ENCODE measurements around the gene SCYGR8. TPM values are rescaled to one million over a fixed set of nuclear protein-coding genes. Genes with fewer than 3 reads are reported as not detected.
"Not testable (repeated sequence)": the region's sequence is repeated elsewhere in the genome, so short reads cannot be mapped to it uniquely, and the experiment has no call there.

Gene SCYGR8
- total RNA-seq, 4 donors from 2014 or later, result not detected

DNA sequence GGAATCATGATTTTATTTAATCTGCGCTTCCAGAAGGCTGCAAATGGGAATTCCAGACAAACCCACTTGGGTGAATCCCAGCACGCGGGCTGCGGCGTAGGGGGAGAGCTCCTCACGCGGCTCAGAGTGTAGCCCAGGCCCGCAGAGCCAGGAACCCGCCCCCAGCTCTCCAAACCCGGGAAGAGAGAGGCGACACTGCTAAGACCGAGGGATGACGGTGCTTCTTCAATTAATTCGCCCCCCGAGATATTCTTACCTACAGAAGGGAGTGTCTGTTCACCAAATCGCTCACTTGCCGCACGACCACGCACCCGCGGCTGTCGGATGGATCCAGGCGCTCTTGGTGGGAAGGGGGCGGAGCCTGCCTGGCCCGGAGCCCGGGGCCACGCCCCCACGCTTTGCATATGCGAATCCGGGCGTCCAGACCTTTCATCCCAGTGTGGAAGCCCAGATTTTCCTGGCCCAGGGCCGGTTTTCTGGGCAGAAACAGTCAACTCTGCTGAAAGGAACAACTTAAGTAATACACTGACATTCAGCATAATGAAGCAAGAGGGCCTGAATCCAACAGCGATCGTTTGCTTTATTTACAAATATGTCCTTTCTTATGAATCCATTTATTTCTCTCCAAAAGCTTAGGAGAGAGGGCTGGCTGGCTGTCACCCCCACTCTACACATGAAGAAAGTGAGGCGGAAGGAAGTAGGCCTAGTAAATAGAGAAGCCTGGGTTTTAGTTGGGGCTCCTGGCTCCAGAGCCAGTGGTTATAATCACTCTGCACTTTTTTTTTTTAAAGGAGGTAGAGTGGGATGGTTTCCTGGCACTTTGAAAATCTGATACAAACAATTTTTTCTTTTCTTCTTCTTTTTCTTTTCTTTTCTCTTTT, 27.8 kb upstream of the SCYGR8 start, which contains the start of gene SLC19A3:
Gene SLC19A3, minus strand, starts transcription at position 342 of the 881 bp plus-strand sequence. CDS start 15,710 bp downstream, outside the sequence.
- TF ChIP-seq, protein P1, sequence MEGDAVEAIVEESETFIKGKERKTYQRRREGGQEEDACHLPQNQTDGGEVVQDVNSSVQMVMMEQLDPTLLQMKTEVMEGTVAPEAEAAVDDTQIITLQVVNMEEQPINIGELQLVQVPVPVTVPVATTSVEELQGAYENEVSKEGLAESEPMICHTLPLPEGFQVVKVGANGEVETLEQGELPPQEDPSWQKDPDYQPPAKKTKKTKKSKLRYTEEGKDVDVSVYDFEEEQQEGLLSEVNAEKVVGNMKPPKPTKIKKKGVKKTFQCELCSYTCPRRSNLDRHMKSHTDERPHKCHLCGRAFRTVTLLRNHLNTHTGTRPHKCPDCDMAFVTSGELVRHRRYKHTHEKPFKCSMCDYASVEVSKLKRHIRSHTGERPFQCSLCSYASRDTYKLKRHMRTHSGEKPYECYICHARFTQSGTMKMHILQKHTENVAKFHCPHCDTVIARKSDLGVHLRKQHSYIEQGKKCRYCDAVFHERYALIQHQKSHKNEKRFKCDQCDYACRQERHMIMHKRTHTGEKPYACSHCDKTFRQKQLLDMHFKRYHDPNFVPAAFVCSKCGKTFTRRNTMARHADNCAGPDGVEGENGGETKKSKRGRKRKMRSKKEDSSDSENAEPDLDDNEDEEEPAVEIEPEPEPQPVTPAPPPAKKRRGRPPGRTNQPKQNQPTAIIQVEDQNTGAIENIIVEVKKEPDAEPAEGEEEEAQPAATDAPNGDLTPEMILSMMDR (IDR thresholded peaks at IDR 0.05), result no peak
- peak in 1 of 2 donors; percentile 57 for TF ChIP-seq EP300 (IDR thresholded peaks at IDR 0.05)
- Histone ChIP-seq H3K36me3 (no peaks in the 10 kb centered on the region), H3K9me3 (no peaks in the 10 kb centered on the region), H3K4me1 (peaks cover 0 to 15% (median 0%) of the 10 kb centered on the region in 4 donors), H3K27ac (peak within 1 kb of the TSS; percentile 29 to 84 (median 50)), H3K27me3 (no peaks in the 10 kb centered on the region), H3K4me3 (peak within 1 kb of the TSS; percentile 23 to 48 (median 25))
- 2 to 3% methylated on average over 35 of the region's 35 CpGs for WGBS, 2 donors
- peak; percentile 75 to 84 for DNase-seq (ENCODE audit: low spot score in 2 of 2)

GRCh38 chr2:227719641-227720040, 26.1 kb upstream of the SCYGR8 start:
- 96 to 98% methylated on average over 4 of the region's 4 CpGs for WGBS, 2 donors
- Histone ChIP-seq H3K9me3 (no peaks in the 10 kb centered on the region), H3K27ac (no peak overlapping the region), H3K36me3 (no peaks in the 10 kb centered on the region), H3K4me3 (no peak overlapping the region), H3K4me1 (peaks cover 0 to 15% (median 0%) of the 10 kb centered on the region in 4 donors), H3K27me3 (no peaks in the 10 kb centered on the region)
- DNase-seq (ENCODE audit: low spot score in 2 of 2), result no peak
- no peak for TF ChIP-seq POLR2A (IDR thresholded peaks at IDR 0.05)
- TF ChIP-seq, protein P1 (IDR thresholded peaks at IDR 0.05), result no peak
- TF ChIP-seq EP300 (IDR thresholded peaks at IDR 0.05), result no peak

- H3K36me3 ChIP-seq, result no peaks in the 10 kb centered on the region
- no peaks in the 10 kb centered on the region for H3K27me3 ChIP-seq
- no peaks in the 10 kb centered on the region for H3K9me3 ChIP-seq
- no peak overlapping the region for H3K27ac ChIP-seq
- WGBS, 2 donors, result 88 to 93% methylated on average over 4 of the region's 4 CpGs
- H3K4me1 ChIP-seq, result peaks cover 0 to 15% (median 0%) of the 10 kb centered on the region in 4 donors
- H3K4me3 ChIP-seq, result no peak overlapping the region
- no peak for DNase-seq (ENCODE audit: low spot score in 2 of 2)
- no peak for TF ChIP-seq POLR2A (IDR thresholded peaks at IDR 0.05)
- TF ChIP-seq EP300 (IDR thresholded peaks at IDR 0.05), result no peak
- TF ChIP-seq, protein P1 (IDR thresholded peaks at IDR 0.05), result no peak
Measured at GRCh38 chr2:227720680-227721079, 25.0 kb upstream of the SCYGR8 start.

GRCh38 chr2:227722821-227723220, 22.9 kb upstream of the SCYGR8 start:
- 75 to 81% methylated on average over 7 of the region's 7 CpGs for WGBS, 2 donors
- H3K27ac ChIP-seq; H3K27me3 ChIP-seq; H3K9me3 ChIP-seq; DNase-seq (ENCODE audit: low spot score in 2 of 2); H3K4me3 ChIP-seq; H3K36me3 ChIP-seq; H3K4me1 ChIP-seq: not testable (repeated sequence)

DNA sequence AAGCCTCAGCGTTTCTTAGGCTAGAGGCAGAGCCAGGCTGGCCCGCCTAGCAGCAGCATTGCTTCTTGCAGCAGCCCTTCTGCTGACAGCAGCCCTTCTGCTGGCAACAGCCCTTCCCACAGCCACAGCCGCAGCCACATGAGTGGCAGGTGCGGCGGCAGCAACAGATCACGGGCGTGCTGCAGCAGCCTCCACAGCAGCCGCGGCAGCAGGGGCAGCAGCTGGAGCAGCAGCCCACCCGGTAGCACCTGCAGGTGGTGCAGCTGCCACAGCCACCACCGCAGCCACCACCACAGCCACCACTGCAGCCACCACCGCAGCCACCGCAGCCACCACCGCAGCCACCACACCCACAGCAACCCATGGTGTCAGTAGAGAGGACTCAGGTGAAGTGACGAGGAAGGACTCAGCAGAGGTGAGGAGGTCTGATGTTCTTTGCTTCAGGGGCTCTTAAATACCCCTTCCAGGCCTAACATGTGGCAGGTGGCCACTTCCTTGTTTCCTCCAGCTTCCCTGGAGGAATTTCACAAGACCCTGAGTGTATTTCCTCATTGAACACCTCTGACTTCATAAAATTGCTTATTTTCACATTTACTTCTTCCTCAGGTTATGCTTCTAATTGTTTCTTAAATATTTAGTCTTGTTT, 21.2 kb upstream of the SCYGR8 start, which contains the start of gene SCYGR6:
Gene SCYGR6, minus strand, starts transcription at position 364 of the 646 bp plus-strand sequence. Its CDS starts 0 bp downstream, at position 364.
- H3K36me3 ChIP-seq, result no peaks in the 10 kb centered on the region
- no peak for DNase-seq (ENCODE audit: low spot score in 2 of 2)
- H3K9me3 ChIP-seq, result no peaks in the 10 kb centered on the region
- no peak within 1 kb of the TSS for H3K27ac ChIP-seq
- H3K4me3 ChIP-seq, result no peak within 1 kb of the TSS
- no peaks in the 10 kb centered on the region for H3K4me1 ChIP-seq
- H3K27me3 ChIP-seq, result peaks cover 0 to 3% of the 10 kb centered on the region in 2 donors
- no peak for TF ChIP-seq EP300 (IDR thresholded peaks at IDR 0.05)
- TF ChIP-seq POLR2A (IDR thresholded peaks at IDR 0.05), result no peak
- TF ChIP-seq, protein P1 (IDR thresholded peaks at IDR 0.05), result no peak
- WGBS, 2 donors, result 58 to 91% methylated on average over 5 to 10 of the region's 15 CpGs
